CD14-positive monocyte (primary cell): Measurements from ENCODE around the gene IRF2. TPM values are rescaled to one million over a fixed set of nuclear protein-coding genes. Genes with fewer than 3 reads are reported as not detected.
"Not testable (repeated sequence)": the region's sequence is repeated elsewhere in the genome, so short reads cannot be mapped to it uniquely, and the experiment has no call there.

Experiments used
- DNase-seq, 3 donors: peaks; one replicate each; pipeline ENCODE4 v3.0.0-alpha.2; 2011 to 2022
- H2AFZ ChIP-seq: 2 replicates; pipeline ENCODE4 v1.6.0; 2012; ENCODE audit warnings: mild to moderate bottlenecking, low read depth, low read length, inconsistent platforms; ENCODE audit not compliant: insufficient read depth, poor library complexity, severe bottlenecking
- H3K27ac ChIP-seq, 2 donors: 1 replicate in 1 of 2; 2 replicates in 1 of 2; pipeline ENCODE4 v1.5.1; 2012 to 2013; ENCODE audit warnings: low read length in 2 of 2, control low read depth in 1 of 2, inconsistent platforms in 1 of 2, low read depth in 1 of 2, mild to moderate bottlenecking in 1 of 2
- H3K27me3 ChIP-seq, 2 donors: one replicate each; pipeline versions ENCODE4 v1.6.0 to v1.6.1; 2011 to 2013; ENCODE audit warnings: low read length in 2 of 2; ENCODE audit not compliant: control insufficient read depth in 2 of 2, insufficient read depth in 2 of 2
- H3K36me3 ChIP-seq, 2 donors: replicated peaks in 1 of 2; 1 replicate in 1 of 2; 2 replicates in 1 of 2; pipeline versions ENCODE4 v1.5.1 to v1.6.1; 2012 to 2013; ENCODE audit warnings: low read length in 2 of 2, control low read depth in 1 of 2, inconsistent platforms in 1 of 2, mild to moderate bottlenecking in 1 of 2; ENCODE audit not compliant: insufficient read depth in 2 of 2, control insufficient read depth in 1 of 2
- H3K4me1 ChIP-seq, 2 donors: 1 replicate in 1 of 2; 2 replicates in 1 of 2; pipeline versions ENCODE4 v1.5.1 to v1.6.1; 2012 to 2013; ENCODE audit warnings: low read length in 2 of 2, control low read depth in 1 of 2, inconsistent platforms in 1 of 2, mild to moderate bottlenecking in 1 of 2, moderate library complexity in 1 of 2; ENCODE audit not compliant: insufficient read depth in 2 of 2, control insufficient read depth in 1 of 2
- H3K4me2 ChIP-seq: replicated peaks from 2 replicates; pipeline ENCODE3; 2012; ENCODE audit warnings: low read length, moderate library complexity, mild to moderate bottlenecking; ENCODE audit not compliant: poor library complexity, severe bottlenecking; ENCODE audit errors: extremely low read depth
- H3K4me3 ChIP-seq, 3 experiments: fragments of 200-600 bp in 1 of 3; sonication (generic) in 1 of 3; replicated peaks in 1 of 3; 1 replicate in 2 of 3; 2 replicates in 1 of 3; pipeline ENCODE4 v1.5.1; 2011 to 2013; ENCODE audit warnings: low read length in 3 of 3, mild to moderate bottlenecking in 3 of 3, control low read depth in 2 of 3, low read depth in 2 of 3, inconsistent platforms in 1 of 3, moderate library complexity in 1 of 3
- H3K79me2 ChIP-seq: 2 replicates; pipeline ENCODE4 v1.6.0; 2012; ENCODE audit warnings: mild to moderate bottlenecking, control low read depth, inconsistent platforms, low read length, moderate library complexity; ENCODE audit not compliant: insufficient read depth
- H3K9ac ChIP-seq: 2 replicates; pipeline ENCODE4 v1.6.0; 2017; ENCODE audit warnings: low read length, mild to moderate bottlenecking; ENCODE audit not compliant: insufficient read depth, poor library complexity, severe bottlenecking
- H3K9me3 ChIP-seq, 2 donors: replicated peaks in 1 of 2; 1 replicate in 1 of 2; 2 replicates in 1 of 2; pipeline versions ENCODE4 v1.5.1 to v1.6.1; 2012 to 2013; ENCODE audit warnings: low read length in 2 of 2, control low read depth in 1 of 2; ENCODE audit not compliant: control insufficient read depth in 1 of 2, insufficient read depth in 1 of 2
- H4K20me1 ChIP-seq: 2 replicates; pipeline ENCODE4 v1.6.0; 2012; ENCODE audit warnings: mild to moderate bottlenecking, low read length, control low read depth, moderate library complexity; ENCODE audit not compliant: insufficient read depth
- H3K27ac Mint-ChIP-seq, 7 donors: one replicate each; pipeline ENCODE4 v1.8.0; 2020; ENCODE audit warnings: mild to moderate bottlenecking in 7 of 7, mixed read lengths in 7 of 7, moderate library complexity in 6 of 7, inconsistent platforms in 2 of 7
- H3K27me3 Mint-ChIP-seq, 3 donors: one replicate each; pipeline ENCODE4 v1.8.0; 2021 to 2022; ENCODE audit warnings: low read depth in 3 of 3, mild to moderate bottlenecking in 3 of 3, mixed read lengths in 3 of 3, moderate library complexity in 3 of 3, inconsistent platforms in 1 of 3
- H3K36me3 Mint-ChIP-seq, 2 donors: one replicate each; pipeline ENCODE4 v1.8.0; 2020; ENCODE audit warnings: mixed read lengths in 2 of 2, inconsistent platforms in 1 of 2, mild to moderate bottlenecking in 1 of 2
- H3K4me1 Mint-ChIP-seq: one replicate; pipeline ENCODE4 v1.8.0; 2020; ENCODE audit warnings: mild to moderate bottlenecking, mixed read lengths
- H3K4me3 Mint-ChIP-seq, 2 donors: one replicate each; pipeline ENCODE4 v1.8.0; 2020; ENCODE audit warnings: mild to moderate bottlenecking in 2 of 2, mixed read lengths in 2 of 2, moderate library complexity in 1 of 2
- H3K9me3 Mint-ChIP-seq, 7 donors: one replicate each; pipeline ENCODE4 v1.8.0; 2020 to 2022; ENCODE audit warnings: mixed read lengths in 7 of 7, mild to moderate bottlenecking in 6 of 7, moderate library complexity in 6 of 7, inconsistent platforms in 2 of 7
- CTCF ChIP-seq: fragments of 200-600 bp; IDR thresholded peaks from one replicate; pipeline ENCODE4 v1.8.0; 2022; ENCODE audit warnings: antibody characterized with exemption, mild to moderate bottlenecking
- WGBS: methylation state at CpG from one replicate; pipeline ENCODE4 v1.1.5; 2013; ENCODE audit warnings: missing lambda C conversion rate; ENCODE audit not compliant: insufficient coverage; 5-methylcytosine and 5-hydroxymethylcytosine counted together
- intact Hi-C, 2 donors: fragments of 100-400 bp; cut with micrococcal nuclease; formaldehyde crosslinking; loops; one replicate each; pipeline versions ENCODE4 v1.15.0 to v1.15.1; 2023
- polyA plus RNA-seq, 3 donors: library from polyadenylated mRNA; depleted of rRNA in 1 of 3; unstranded in 2 of 3; stranded (reverse) in 1 of 3; fragments of 300-500 nt in 2 of 3; fragments of >200 nt in 1 of 3; fragmentation: Illumina TruSeq in 2 of 3; gene quantifications; 1 replicate in 2 of 3; 2 replicates in 1 of 3; pipeline ENCODE4 v1.2.3, GENCODE V29; 2012 to 2021

IRF2 gene
- polyA plus RNA-seq, 3 donors, result 51.3 to 76.8 (median 56.1) TPM

GRCh38 chr4:184347251-184348239 lies 126.8 kb downstream of the IRF2 start:
- Histone ChIP-seq H3K4me3 (peak overlapping the region in 2 of 3 experiments; percentile 13 to 55), H3K4me2 (peak overlapping the region; percentile 65), H3K9ac (peak overlapping the region; percentile 73), H3K79me2 (no peaks in the 10 kb centered on the region), H2AFZ (peak overlapping the region; percentile 14), H3K27ac (peak overlapping the region; percentile 97 to 98), H3K9me3 (no peaks in the 10 kb centered on the region), H4K20me1 (no peaks in the 10 kb centered on the region), H3K4me1 (peaks cover 79 to 85% of the 10 kb centered on the region in 2 donors), H3K27me3 (no peaks in the 10 kb centered on the region), H3K36me3 (no peaks in the 10 kb centered on the region)
- intact Hi-C loops, result loop anchor here (2.0 to 10.0 kb wide), 5 partner anchors 17 to 83 kb away; no protein-coding TSS in a partner anchor
- peak overlapping the region; percentile 92 to 99 (median 98) for H3K27ac Mint-ChIP-seq
- TF ChIP-seq CTCF, result no peak
- DNase-seq, result peak; percentile 96 to 99 (median 98)
- H3K9me3 Mint-ChIP-seq, result no peaks in the 10 kb centered on the region
- H3K27me3 Mint-ChIP-seq, result peaks cover 0 to 9% (median 0%) of the 10 kb centered on the region in 3 donors
- peaks cover 0 to 9% of the 10 kb centered on the region in 2 donors for H3K36me3 Mint-ChIP-seq
- H3K4me3 Mint-ChIP-seq, result peak overlapping the region; percentile 49 to 73
- WGBS, result 26% methylated on average over 14 of the region's 16 CpGs
- peaks cover 84% of the 10 kb centered on the region for H3K4me1 Mint-ChIP-seq

- 67% methylated on average over 1 of the region's 2 CpGs for WGBS
- Histone ChIP-seq H4K20me1 (no peaks in the 10 kb centered on the region), H3K4me2 (peak overlapping the region; percentile 65), H3K79me2 (no peaks in the 10 kb centered on the region), H3K36me3 (no peaks in the 10 kb centered on the region), H3K27me3 (no peaks in the 10 kb centered on the region), H3K4me1 (peaks cover 79 to 81% of the 10 kb centered on the region in 2 donors), H3K27ac (peak overlapping the region; percentile 97 to 98), H2AFZ (no peak overlapping the region), H3K4me3 (peak overlapping the region in 2 of 3 experiments; percentile 13 to 44), H3K9ac (peak overlapping the region; percentile 73), H3K9me3 (no peaks in the 10 kb centered on the region)
- intact Hi-C loops, result loop anchor here (2.0 to 10.0 kb wide), 5 partner anchors 16 to 82 kb away; no protein-coding TSS in a partner anchor
- peaks cover 0 to 9% (median 0%) of the 10 kb centered on the region in 3 donors for H3K27me3 Mint-ChIP-seq
- H3K36me3 Mint-ChIP-seq, result peaks cover 0 to 9% of the 10 kb centered on the region in 2 donors
- no peaks in the 10 kb centered on the region for H3K9me3 Mint-ChIP-seq
- H3K4me3 Mint-ChIP-seq, result peak overlapping the region; percentile 39 to 73
- H3K4me1 Mint-ChIP-seq, result peaks cover 86% of the 10 kb centered on the region
- peak overlapping the region; percentile 92 to 99 (median 98) for H3K27ac Mint-ChIP-seq
- peak; percentile 65 to 80 (median 73) for DNase-seq
- no peak for TF ChIP-seq CTCF
These were observed 127.7 kb downstream of the IRF2 start for GRCh38 chr4:184346682-184347081.

GRCh38 chr4:184346273-184346672 lies 128.1 kb downstream of the IRF2 start:
- peaks cover 79 to 81% of the 10 kb centered on the region in 2 donors for H3K4me1 ChIP-seq
- not testable (repeated sequence) for H3K36me3 ChIP-seq, H4K20me1 ChIP-seq, H2AFZ ChIP-seq, H3K9me3 Mint-ChIP-seq, H3K9me3 ChIP-seq, H3K27me3 ChIP-seq, H3K79me2 ChIP-seq, H3K36me3 Mint-ChIP-seq, DNase-seq, H3K27me3 Mint-ChIP-seq
- H3K9ac ChIP-seq, result peak overlapping the region; percentile 74
- H3K4me1 Mint-ChIP-seq, result peaks cover 86% of the 10 kb centered on the region
- peak overlapping the region; percentile 92 to 99 (median 98) for H3K27ac Mint-ChIP-seq
- peak overlapping the region; percentile 97 to 98 for H3K27ac ChIP-seq
- H3K4me2 ChIP-seq, result peak overlapping the region; percentile 65
- intact Hi-C loops, result loop anchor here (2.0 to 10.0 kb wide), 5 partner anchors 15 to 81 kb away; no protein-coding TSS in a partner anchor
- 33% methylated on average over 1 of the region's 6 CpGs for WGBS
- peak overlapping the region in 1 of 3 experiments; percentile 44 for H3K4me3 ChIP-seq
- H3K4me3 Mint-ChIP-seq, result peak overlapping the region; percentile 39 to 73
